Parathyroid adenoma (tissue), 2 donors: ENCODE data around the gene GNA14.
A peak's percentile ranks its signal among the peaks of the same experiment; 100 is the strongest.

Experiments used
- H2AFZ ChIP-seq: fragments of 300-600 bp; sonication (generic); one replicate; pipeline ENCODE4 v1.7.0; 2017; ENCODE audit warnings: antibody characterized with exemption, mild to moderate bottlenecking
- H3K27ac ChIP-seq: fragments of 300-600 bp; sonication (generic); one replicate; pipeline ENCODE4 v1.7.0; 2017
- H3K27me3 ChIP-seq: fragments of 300-600 bp; sonication (generic); one replicate; pipeline ENCODE4 v1.7.0; 2017; ENCODE audit warnings: low read length; ENCODE audit not compliant: control insufficient read depth, insufficient read depth
- H3K36me3 ChIP-seq: fragments of 300-600 bp; sonication (generic); one replicate; pipeline ENCODE4 v1.7.0; 2017; ENCODE audit warnings: low read length; ENCODE audit not compliant: control insufficient read depth, insufficient read depth
- H3K4me1 ChIP-seq: fragments of 300-600 bp; sonication (generic); one replicate; pipeline ENCODE4 v1.7.0; 2017; ENCODE audit warnings: control low read depth
- H3K4me2 ChIP-seq: fragments of 300-600 bp; sonication (generic); one replicate; pipeline ENCODE4 v1.7.0; 2017; ENCODE audit warnings: low read length
- H3K4me3 ChIP-seq: fragments of 300-600 bp; sonication (generic); one replicate; pipeline ENCODE4 v1.7.0; 2017; ENCODE audit warnings: low read depth, low read length
- H3K79me2 ChIP-seq: fragments of 300-600 bp; sonication (generic); one replicate; pipeline ENCODE4 v1.7.0; 2017; ENCODE audit warnings: control low read depth
- H3K9ac ChIP-seq: fragments of 300-600 bp; sonication (generic); one replicate; pipeline ENCODE4 v1.7.0; 2017; ENCODE audit warnings: mild to moderate bottlenecking
- H3K9me3 ChIP-seq: fragments of 300-600 bp; sonication (generic); one replicate; pipeline ENCODE4 v1.7.0; 2017; ENCODE audit warnings: low read length; ENCODE audit not compliant: control insufficient read depth
- TF ChIP-seq, protein P1 (sequence below): fragments of 300-600 bp; sonication (generic); IDR thresholded peaks from one replicate; pipeline ENCODE4 v1.7.0; 2017; ENCODE audit warnings: antibody characterized with exemption, mild to moderate bottlenecking
- donor health status: primary hyperparathyroidism.

GNA14 gene

DNA sequence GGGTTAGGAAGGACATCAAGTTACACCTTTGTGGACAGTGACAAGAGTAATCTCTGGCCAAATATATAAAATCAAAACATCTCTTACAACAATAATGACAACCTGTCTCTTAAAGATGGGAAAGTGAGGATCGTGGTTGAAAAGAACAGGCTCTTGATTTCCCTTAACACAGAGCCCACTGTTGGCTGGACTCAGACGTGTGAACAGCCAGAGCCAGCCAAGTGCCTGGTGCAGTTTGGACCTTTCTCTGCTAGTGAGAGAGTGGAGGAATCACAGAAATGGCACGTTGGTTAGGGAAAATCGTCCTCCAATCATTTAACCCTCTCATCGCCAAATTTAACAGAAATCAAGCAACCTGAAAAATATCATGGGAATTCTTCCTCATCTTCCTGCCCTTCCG, 131.3 kb downstream of the GNA14 start:
- H3K4me3 ChIP-seq = no peak overlapping the region
- H3K27me3 ChIP-seq = no peaks in the 10 kb centered on the region
- no peak overlapping the region for H3K27ac ChIP-seq
- no peaks in the 10 kb centered on the region for H3K9me3 ChIP-seq
- no peaks in the 10 kb centered on the region for H3K4me1 ChIP-seq
- H3K79me2 ChIP-seq = no peaks in the 10 kb centered on the region
- no peaks in the 10 kb centered on the region for H3K36me3 ChIP-seq
- no peak overlapping the region for H3K4me2 ChIP-seq
- TF ChIP-seq, protein P1, sequence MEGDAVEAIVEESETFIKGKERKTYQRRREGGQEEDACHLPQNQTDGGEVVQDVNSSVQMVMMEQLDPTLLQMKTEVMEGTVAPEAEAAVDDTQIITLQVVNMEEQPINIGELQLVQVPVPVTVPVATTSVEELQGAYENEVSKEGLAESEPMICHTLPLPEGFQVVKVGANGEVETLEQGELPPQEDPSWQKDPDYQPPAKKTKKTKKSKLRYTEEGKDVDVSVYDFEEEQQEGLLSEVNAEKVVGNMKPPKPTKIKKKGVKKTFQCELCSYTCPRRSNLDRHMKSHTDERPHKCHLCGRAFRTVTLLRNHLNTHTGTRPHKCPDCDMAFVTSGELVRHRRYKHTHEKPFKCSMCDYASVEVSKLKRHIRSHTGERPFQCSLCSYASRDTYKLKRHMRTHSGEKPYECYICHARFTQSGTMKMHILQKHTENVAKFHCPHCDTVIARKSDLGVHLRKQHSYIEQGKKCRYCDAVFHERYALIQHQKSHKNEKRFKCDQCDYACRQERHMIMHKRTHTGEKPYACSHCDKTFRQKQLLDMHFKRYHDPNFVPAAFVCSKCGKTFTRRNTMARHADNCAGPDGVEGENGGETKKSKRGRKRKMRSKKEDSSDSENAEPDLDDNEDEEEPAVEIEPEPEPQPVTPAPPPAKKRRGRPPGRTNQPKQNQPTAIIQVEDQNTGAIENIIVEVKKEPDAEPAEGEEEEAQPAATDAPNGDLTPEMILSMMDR = no peak
- H2AFZ ChIP-seq = no peak overlapping the region
- no peak overlapping the region for H3K9ac ChIP-seq

DNA sequence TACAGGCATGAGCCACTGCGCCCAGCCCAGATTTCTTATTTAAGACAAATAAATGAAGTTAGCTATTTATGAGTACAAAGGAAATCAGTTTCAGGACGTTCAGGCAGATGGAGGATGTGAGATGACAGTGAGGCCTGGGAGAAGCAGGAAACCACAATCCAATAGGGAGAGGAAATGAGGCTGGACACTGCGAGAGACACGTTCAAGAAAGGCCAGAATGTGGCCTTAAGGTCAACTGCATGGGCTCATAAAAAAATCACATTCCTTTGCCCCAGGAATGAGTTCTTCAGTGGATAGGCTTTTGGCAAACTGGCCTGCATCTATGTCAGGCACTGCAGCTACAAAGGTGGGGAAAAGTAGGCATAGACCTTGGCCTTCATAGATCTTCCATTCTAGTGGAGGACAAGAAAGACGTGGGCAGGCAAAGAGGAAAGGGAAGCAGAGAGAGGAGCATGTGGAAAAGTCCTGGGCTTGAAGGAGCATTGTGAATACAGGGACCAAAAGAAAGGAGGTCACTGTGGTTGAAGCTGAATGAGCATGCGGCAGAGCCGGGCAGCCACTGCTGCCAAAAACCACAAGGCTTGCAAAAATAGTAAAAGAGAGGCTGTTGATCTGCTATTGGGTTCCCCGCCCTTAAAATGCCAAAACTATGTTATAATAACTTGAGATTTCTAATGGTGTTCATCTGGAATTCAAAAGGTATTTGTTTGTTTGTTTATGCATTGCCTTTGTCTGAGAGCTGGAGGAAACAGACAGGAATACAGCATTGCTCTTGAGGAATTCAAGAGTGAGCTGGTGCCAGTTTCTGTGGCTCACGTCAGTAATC, 133.0 kb downstream of the GNA14 start:
- no peaks in the 10 kb centered on the region for H3K36me3 ChIP-seq
- no peaks in the 10 kb centered on the region for H3K4me1 ChIP-seq
- no peaks in the 10 kb centered on the region for H3K79me2 ChIP-seq
- no peaks in the 10 kb centered on the region for H3K9me3 ChIP-seq
- H3K27ac ChIP-seq = peak overlapping the region; percentile 39
- no peak overlapping the region for H3K4me2 ChIP-seq
- TF ChIP-seq, protein P1 = no peak
- H3K27me3 ChIP-seq = no peaks in the 10 kb centered on the region
- H3K9ac ChIP-seq = no peak overlapping the region
- no peak overlapping the region for H2AFZ ChIP-seq
- H3K4me3 ChIP-seq = no peak overlapping the region

DNA sequence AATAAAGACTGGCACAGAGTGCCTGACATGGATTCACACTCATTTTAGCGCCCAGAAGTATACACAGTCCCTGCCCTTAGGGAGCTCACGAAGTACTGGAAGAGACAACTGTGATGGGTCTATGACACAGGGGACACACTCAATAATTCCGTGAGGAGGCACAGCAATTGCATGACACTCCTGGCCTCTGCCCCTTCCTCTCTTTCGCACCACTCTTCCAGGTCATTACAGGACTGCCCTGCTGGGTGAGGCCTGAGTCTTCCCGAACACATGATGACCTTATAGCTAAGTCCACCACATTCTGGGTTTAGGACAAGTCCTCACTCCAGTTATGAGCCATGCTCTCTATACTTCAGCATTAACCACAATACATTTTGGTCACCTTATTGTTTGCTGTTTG, 134.7 kb downstream of the GNA14 start:
- no peaks in the 10 kb centered on the region for H3K4me1 ChIP-seq
- no peak overlapping the region for H3K9ac ChIP-seq
- no peaks in the 10 kb centered on the region for H3K27me3 ChIP-seq
- H3K4me2 ChIP-seq = no peak overlapping the region
- H2AFZ ChIP-seq = no peak overlapping the region
- TF ChIP-seq, protein P1 = no peak
- no peaks in the 10 kb centered on the region for H3K79me2 ChIP-seq
- H3K27ac ChIP-seq = no peak overlapping the region
- H3K4me3 ChIP-seq = no peak overlapping the region
- H3K9me3 ChIP-seq = no peaks in the 10 kb centered on the region
- no peaks in the 10 kb centered on the region for H3K36me3 ChIP-seq

DNA sequence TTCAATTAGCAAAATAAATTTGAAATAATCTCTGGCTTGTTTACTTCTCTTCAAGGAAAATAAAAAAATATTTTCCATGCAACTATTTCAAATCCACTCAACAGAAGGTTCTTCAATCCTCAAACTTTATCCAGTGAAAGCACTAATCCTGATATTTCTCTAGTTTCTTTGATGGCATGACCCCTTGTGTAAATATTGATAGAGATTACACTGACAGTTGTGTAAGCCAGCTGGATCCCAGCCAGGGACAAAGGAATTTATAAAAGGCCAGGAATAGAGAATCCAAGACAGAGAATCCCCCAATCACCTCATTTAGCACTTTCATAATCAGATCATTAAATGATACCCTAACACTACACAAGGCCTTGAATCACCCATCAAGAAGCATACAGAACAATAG, 135.2 kb downstream of the GNA14 start:
- no peaks in the 10 kb centered on the region for H3K27me3 ChIP-seq
- no peak overlapping the region for H3K4me3 ChIP-seq
- H3K9ac ChIP-seq = no peak overlapping the region
- no peak overlapping the region for H3K4me2 ChIP-seq
- no peaks in the 10 kb centered on the region for H3K79me2 ChIP-seq
- TF ChIP-seq, protein P1 = no peak
- H2AFZ ChIP-seq = no peak overlapping the region
- H3K9me3 ChIP-seq = no peaks in the 10 kb centered on the region
- no peaks in the 10 kb centered on the region for H3K4me1 ChIP-seq
- no peaks in the 10 kb centered on the region for H3K36me3 ChIP-seq
- H3K27ac ChIP-seq = no peak overlapping the region

DNA sequence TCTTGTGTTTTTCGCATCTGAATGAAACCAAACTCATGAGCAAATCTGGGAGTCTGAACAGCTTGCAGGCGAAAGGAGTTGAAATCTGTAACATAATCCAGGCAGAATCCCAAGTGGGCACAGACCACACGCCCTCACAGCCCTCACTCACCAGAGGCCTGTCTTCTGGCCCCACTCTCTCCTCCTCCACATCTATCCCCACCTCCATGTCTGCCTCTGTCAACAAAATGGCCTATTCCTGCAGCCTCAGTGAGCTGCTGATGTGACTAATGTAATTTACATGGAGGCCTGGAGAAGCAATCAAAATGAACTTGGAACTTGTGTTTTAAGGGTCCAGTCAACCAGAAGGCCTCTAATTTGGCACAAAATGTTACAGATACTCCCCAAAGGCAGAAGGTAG, 136.6 kb downstream of the GNA14 start:
- TF ChIP-seq, protein P1 = no peak
- Histone ChIP-seq H3K79me2 (no peaks in the 10 kb centered on the region), H3K27ac (no peak overlapping the region), H3K4me3 (no peak overlapping the region), H3K9ac (no peak overlapping the region), H3K27me3 (no peaks in the 10 kb centered on the region), H3K36me3 (no peaks in the 10 kb centered on the region), H3K4me1 (no peaks in the 10 kb centered on the region), H2AFZ (no peak overlapping the region), H3K4me2 (no peak overlapping the region), H3K9me3 (no peaks in the 10 kb centered on the region)
